MM.1S (cell line): ENCODE results near the gene PRKAG2.

ENCODE experiments used
- DNase-seq: peaks from one replicate; pipeline ENCODE4 v3.0.0-alpha.2; 2015
- H2AFZ ChIP-seq: fragments of 300-600 bp; sonication (generic); 2 replicates; pipeline ENCODE4 v1.6.0; 2016; ENCODE audit warnings: antibody characterized with exemption, low read length
- H3F3A ChIP-seq: fragments of 300-600 bp; sonication (generic); 2 replicates; pipeline ENCODE4 v1.6.1; 2016; ENCODE audit warnings: mild to moderate bottlenecking, antibody characterized with exemption, low read length, moderate library complexity, mixed read lengths; ENCODE audit not compliant: insufficient read depth
- H3K27ac ChIP-seq: fragments of 300-600 bp; sonication (generic); 2 replicates; pipeline ENCODE4 v1.5.1; 2016; ENCODE audit warnings: mild to moderate bottlenecking, low read length
- H3K27me3 ChIP-seq: fragments of 300-600 bp; sonication (generic); replicated peaks from 2 replicates; pipeline ENCODE4 v1.6.0; 2016; ENCODE audit warnings: low read length; ENCODE audit not compliant: insufficient read depth
- H3K36me3 ChIP-seq: fragments of 300-600 bp; sonication (generic); replicated peaks from 2 replicates; pipeline ENCODE4 v1.6.1; 2016; ENCODE audit warnings: mild to moderate bottlenecking, low read length, mixed read lengths; ENCODE audit not compliant: insufficient read depth
- H3K4me1 ChIP-seq: fragments of 300-600 bp; sonication (generic); 2 replicates; pipeline ENCODE4 v1.6.1; 2016; ENCODE audit warnings: low read length, mixed read lengths
- H3K4me2 ChIP-seq: fragments of 300-600 bp; sonication (generic); 2 replicates; pipeline ENCODE4 v1.6.0; 2016; ENCODE audit warnings: low read depth, low read length
- H3K4me3 ChIP-seq: fragments of 300-600 bp; sonication (generic); 2 replicates; pipeline ENCODE4 v1.5.1; 2016; ENCODE audit warnings: low read length, mixed read lengths
- H3K79me2 ChIP-seq: fragments of 300-600 bp; sonication (generic); 2 replicates; pipeline ENCODE4 v1.6.1; 2016; ENCODE audit warnings: mixed run types, low read length, mixed read lengths
- H3K9ac ChIP-seq: fragments of 300-600 bp; sonication (generic); 2 replicates; pipeline ENCODE4 v1.6.1; 2016; ENCODE audit warnings: low read length, mixed read lengths
- H3K9me2 ChIP-seq: fragments of 300-600 bp; sonication (generic); replicated peaks from 2 replicates; pipeline ENCODE4 v1.6.1; 2016; ENCODE audit warnings: mild to moderate bottlenecking, low read length, mixed read lengths; ENCODE audit not compliant: insufficient read depth
- H3K9me3 ChIP-seq: fragments of 300-600 bp; sonication (generic); replicated peaks from 2 replicates; pipeline ENCODE4 v1.6.1; 2016; ENCODE audit warnings: mild to moderate bottlenecking, low read length, mixed read lengths; ENCODE audit not compliant: insufficient read depth
- H4K20me1 ChIP-seq: fragments of 300-600 bp; sonication (generic); 2 replicates; pipeline ENCODE4 v1.6.1; 2016; ENCODE audit warnings: mild to moderate bottlenecking, low read length, moderate library complexity, mixed read lengths; ENCODE audit not compliant: insufficient read depth
- EZH2 ChIP-seq: fragments of 300-600 bp; sonication (generic); optimal IDR thresholded peaks from 2 replicates; pipeline ENCODE3; 2017; ENCODE audit warnings: low read depth, mild to moderate bottlenecking, antibody characterized with exemption, low read length, mixed read lengths
- EZH2phosphoT487 ChIP-seq: fragments of 300-600 bp; sonication (generic); IDR thresholded peaks from 2 replicates; pipeline ENCODE4 v1.6.1; 2018; ENCODE audit warnings: antibody characterized with exemption, low read length
- TF ChIP-seq, protein P1 (sequence below): fragments of 300-600 bp; sonication (generic); IDR thresholded peaks from 2 replicates; pipeline ENCODE4 v1.5.1; 2016; ENCODE audit warnings: antibody characterized with exemption, low read length, mixed read lengths

Gene PRKAG2

DNA sequence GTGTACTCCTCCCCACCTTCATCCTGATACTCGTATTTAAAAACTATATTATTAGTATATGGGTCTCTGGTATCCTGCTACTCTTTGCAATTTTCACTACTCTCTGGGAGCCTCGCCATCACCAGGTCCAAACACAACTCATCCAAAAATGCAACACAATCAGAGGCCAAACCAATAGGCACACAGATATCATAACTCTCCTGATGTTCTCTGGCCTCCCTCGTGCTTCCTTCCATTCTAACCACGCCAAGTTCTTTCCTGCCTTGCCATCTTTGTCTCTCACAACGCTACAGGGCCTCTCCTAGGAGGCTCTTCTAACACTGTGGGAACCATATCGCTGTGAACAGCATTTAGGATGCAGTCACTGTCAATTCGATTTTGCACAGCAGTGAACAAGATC, 364.6 kb downstream of the PRKAG2 start:
- H2AFZ ChIP-seq, result no peak overlapping the region
- no peak for DNase-seq
- peaks cover 99% of the 10 kb centered on the region for H4K20me1 ChIP-seq
- H3K4me3 ChIP-seq, result no peak overlapping the region
- TF ChIP-seq, protein P1, sequence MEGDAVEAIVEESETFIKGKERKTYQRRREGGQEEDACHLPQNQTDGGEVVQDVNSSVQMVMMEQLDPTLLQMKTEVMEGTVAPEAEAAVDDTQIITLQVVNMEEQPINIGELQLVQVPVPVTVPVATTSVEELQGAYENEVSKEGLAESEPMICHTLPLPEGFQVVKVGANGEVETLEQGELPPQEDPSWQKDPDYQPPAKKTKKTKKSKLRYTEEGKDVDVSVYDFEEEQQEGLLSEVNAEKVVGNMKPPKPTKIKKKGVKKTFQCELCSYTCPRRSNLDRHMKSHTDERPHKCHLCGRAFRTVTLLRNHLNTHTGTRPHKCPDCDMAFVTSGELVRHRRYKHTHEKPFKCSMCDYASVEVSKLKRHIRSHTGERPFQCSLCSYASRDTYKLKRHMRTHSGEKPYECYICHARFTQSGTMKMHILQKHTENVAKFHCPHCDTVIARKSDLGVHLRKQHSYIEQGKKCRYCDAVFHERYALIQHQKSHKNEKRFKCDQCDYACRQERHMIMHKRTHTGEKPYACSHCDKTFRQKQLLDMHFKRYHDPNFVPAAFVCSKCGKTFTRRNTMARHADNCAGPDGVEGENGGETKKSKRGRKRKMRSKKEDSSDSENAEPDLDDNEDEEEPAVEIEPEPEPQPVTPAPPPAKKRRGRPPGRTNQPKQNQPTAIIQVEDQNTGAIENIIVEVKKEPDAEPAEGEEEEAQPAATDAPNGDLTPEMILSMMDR, result no peak
- TF ChIP-seq EZH2 (no peak), EZH2phosphoT487 (no peak)
- no peaks in the 10 kb centered on the region for H3K36me3 ChIP-seq
- peaks cover 100% of the 10 kb centered on the region for H3K79me2 ChIP-seq
- no peak overlapping the region for H3K4me2 ChIP-seq
- H3K9me3 ChIP-seq, result no peaks in the 10 kb centered on the region
- H3K27me3 ChIP-seq, result no peaks in the 10 kb centered on the region
- H3K4me1 ChIP-seq, result peaks cover 24% of the 10 kb centered on the region
- no peak overlapping the region for H3K27ac ChIP-seq
- H3K9ac ChIP-seq, result no peak overlapping the region
- H3F3A ChIP-seq, result peaks cover 10% of the 10 kb centered on the region
- no peaks in the 10 kb centered on the region for H3K9me2 ChIP-seq

DNA sequence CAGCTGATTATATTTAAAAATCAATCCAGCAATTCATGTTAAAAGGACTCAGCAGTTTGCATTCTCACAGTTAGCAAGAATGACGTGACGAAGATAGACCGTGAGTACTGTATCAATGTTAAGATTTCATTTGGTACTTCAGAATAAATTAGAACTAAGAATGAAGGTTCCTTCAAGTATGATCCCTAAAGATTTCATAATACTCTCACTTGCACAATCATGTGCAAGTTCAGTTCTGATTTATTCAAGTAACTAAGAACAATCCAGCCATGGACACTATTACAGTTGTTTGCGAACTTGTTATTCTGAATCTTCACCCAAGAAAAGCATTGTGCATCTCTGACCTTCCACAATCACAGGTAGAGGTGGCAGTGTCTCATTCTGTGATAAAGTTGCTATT, 365.0 kb downstream of the PRKAG2 start:
- peaks cover 20% of the 10 kb centered on the region for H3K4me1 ChIP-seq
- DNase-seq, result no peak
- no peaks in the 10 kb centered on the region for H3K9me3 ChIP-seq
- H3K27ac ChIP-seq, result no peak overlapping the region
- no peaks in the 10 kb centered on the region for H3K27me3 ChIP-seq
- H3K79me2 ChIP-seq, result peaks cover 100% of the 10 kb centered on the region
- no peak overlapping the region for H3K4me3 ChIP-seq
- peaks cover 99% of the 10 kb centered on the region for H4K20me1 ChIP-seq
- no peaks in the 10 kb centered on the region for H3K36me3 ChIP-seq
- no peak overlapping the region for H3K9ac ChIP-seq
- H3K4me2 ChIP-seq, result no peak overlapping the region
- TF ChIP-seq EZH2 (no peak), EZH2phosphoT487 (no peak)
- TF ChIP-seq, protein P1, result no peak
- H3F3A ChIP-seq, result peaks cover 10% of the 10 kb centered on the region
- no peaks in the 10 kb centered on the region for H3K9me2 ChIP-seq
- H2AFZ ChIP-seq, result no peak overlapping the region

DNA sequence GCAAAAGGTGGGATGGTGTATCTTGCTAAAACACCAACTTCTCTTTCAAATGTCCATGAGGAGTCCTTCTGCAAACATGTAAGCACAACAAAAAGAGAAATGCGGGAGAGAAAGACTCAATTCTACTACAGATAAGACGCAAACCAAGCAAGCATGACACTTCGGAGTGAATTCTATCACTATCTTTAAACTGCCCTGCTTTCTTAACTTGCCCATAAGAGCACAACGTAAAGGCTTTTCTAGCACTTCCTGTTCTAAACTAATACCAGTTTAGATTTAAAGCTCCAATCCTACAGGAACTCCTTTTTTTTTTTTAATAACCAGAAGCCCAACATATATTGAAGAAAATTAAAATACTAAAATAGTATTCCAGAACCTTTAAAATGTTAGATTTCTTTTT, 365.6 kb downstream of the PRKAG2 start:
- Histone ChIP-seq H3K9me3 (no peaks in the 10 kb centered on the region), H3K4me1 (peaks cover 16% of the 10 kb centered on the region), H3K4me3 (no peak overlapping the region), H4K20me1 (peaks cover 100% of the 10 kb centered on the region), H2AFZ (no peak overlapping the region), H3K27ac (no peak overlapping the region), H3K36me3 (no peaks in the 10 kb centered on the region), H3K79me2 (peaks cover 100% of the 10 kb centered on the region), H3F3A (peaks cover 6% of the 10 kb centered on the region), H3K4me2 (no peak overlapping the region), H3K9me2 (no peaks in the 10 kb centered on the region), H3K27me3 (no peaks in the 10 kb centered on the region), H3K9ac (no peak overlapping the region)
- no peak for DNase-seq
- no peak for TF ChIP-seq EZH2
- no peak for TF ChIP-seq EZH2phosphoT487
- TF ChIP-seq, protein P1, result no peak
